HG02970 (cell line): Measurements from ENCODE around the gene FAM228B.
A peak's percentile ranks its signal among the peaks of the same experiment; 100 is the strongest.

ENCODE experiments used
- ATAC-seq: cut with Tn5 transposase; IDR thresholded peaks from one replicate; pipeline ENCODE4 v1.9.1; 2021; ENCODE audit warnings: mild to moderate bottlenecking, moderate library complexity, moderate number of reproducible peaks; ENCODE audit not compliant: unreplicated experiment, low FRiP score

FAM228B gene

DNA sequence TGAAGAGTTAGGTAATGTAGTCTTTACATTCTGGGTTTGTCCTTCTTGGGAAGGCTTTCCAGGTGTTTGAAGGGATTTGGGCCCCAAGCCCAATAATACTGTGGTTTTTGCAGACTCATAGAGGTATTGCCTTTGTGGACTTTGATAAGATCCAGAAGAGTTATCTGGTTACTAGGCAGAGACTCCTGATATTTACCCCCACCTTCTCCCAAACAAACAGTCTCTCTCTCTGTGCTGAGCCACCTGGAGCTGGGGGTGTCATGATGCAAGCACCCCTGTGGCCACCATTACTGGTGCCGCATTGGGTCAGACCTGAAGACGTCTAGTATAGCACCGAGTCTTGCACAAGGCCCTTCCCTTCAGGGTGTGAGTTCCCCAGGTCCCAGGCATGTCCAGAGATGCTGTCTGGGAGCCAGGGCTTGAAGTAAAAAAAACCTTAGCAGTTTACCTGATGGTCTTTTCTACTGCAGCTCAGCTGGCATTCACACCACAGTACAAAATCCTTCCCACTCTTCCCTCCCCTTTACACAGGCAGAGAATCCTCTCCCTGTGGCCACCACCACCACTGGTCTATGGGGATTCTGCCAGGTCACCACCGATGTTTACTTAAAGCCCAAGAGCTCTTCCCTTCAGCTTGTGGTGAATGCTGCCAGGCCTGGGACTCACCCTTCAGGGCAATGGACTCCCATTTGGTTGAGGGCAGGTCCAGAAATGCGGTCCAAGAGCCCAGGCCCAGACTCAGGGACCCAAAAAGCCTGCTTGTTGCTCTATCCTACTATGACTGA is 29.3 kb downstream of the FAM228B start:
- no peak for ATAC-seq

DNA sequence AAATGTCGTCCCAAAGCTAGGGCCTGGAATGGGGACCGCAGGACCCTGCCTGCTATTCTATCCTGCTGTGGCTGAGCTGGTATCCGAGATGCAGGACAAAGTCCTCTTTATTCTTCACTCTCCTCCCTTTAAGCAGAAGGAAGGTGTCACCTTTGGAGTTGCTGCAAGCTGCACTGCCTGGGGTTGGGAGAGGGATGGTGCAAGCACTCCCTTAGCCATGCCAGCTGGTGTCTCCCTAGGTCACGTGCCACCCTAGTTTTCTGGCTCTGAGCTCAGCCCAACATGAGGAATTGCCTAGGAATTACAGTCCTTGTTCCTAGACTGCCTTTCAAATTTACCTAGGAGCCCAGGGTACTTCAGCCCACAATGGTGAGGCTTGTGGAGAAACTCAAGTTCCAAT is 30.2 kb downstream of the FAM228B start:
- no peak for ATAC-seq

DNA sequence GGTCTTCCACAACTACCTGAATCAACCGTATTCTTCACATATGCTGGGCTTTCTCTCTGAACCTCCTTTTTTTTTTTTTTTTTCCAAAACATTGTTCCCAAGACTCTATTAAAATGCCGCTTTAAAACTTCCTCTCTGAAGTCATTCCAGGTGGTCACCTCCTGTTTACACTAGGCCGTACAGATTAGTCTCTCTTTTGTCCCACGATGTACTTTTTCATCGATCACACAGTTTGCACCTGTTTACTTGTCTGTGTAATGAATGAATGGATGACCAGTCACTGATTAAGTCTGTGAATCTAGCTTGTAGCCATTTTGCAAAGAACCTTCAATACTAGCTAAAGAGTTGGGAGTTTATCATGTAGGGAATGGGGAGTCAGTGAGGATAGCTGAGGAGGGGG is 34.9 kb downstream of the FAM228B start:
- ATAC-seq, result no peak

DNA sequence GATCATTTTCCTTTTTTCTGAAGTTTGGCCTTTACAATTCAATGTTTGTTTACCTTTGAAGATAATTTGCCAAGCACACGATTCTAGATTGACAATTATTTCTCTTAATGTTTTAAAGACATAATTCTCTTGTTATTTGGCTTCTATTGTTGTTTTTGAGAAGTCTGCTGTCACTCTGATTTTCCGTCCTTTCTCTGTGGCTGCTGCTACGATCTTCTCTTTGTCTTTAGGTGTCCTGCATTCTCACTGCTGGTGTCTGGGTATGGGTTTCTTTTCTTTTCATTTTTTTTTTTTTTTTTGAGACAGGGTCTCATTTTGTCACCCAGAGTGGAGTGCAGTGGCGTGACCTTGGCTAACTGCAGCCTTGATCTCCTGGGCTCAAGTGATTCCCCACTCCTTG is 36.4 kb downstream of the FAM228B start:
- no peak for ATAC-seq

DNA sequence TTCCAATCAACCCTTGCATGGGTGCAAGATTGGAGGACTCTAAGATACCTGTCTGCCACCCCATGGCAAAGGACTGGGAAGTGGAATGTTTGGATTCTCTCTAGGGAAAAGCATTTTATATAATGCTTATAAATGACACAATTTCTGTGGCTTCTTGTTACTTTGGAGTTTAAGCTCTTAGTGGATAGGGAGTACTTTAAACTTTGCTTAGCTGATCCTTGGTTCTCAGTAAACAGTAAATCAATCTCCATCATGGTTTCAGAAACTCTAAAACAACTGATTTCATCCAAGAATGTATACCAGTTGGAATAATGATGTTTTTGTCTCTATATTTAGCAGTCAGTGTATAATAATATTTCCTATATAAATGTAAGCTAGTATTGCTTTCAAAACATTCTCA is 37.5 kb downstream of the FAM228B start:
- no peak for ATAC-seq

DNA sequence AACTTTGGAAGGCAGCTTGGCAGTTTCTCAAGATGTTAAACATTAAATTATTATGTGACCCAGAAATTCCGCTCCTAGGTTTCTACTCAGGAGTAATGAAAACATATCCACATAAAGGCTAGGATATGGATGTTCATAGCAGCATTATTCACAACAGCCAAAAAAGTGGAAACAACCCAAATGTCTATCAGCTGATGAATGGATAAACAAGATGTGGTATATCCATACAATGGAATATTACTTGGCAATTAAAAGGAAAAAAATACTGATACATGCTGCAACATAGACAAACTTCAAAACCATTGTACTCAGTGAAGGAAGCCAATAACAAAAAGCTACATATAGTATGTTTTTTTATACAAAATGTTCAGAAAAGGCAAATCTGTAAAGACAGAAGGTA is 39.2 kb downstream of the FAM228B start:
- ATAC-seq, result no peak

DNA sequence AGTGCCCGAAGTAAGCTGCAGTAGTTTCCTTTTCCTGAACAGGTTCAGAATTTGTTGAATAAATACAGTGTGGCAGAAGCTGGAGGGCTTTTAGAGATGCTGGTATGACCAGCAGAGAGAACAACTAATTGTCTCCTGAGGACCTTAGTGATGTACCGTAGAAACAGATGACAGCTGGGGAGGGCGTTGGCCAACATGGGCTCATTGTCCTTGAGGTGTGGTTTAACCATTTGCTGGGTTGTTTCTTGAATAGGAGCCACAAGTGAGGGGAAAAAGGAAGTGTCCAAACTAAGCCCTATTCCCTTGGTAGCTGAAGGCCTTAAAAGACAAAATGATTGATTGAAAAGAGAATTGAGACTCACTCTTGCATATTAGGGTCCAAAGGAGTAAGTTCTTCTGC is 39.9 kb downstream of the FAM228B start:
- ATAC-seq, result no peak

DNA sequence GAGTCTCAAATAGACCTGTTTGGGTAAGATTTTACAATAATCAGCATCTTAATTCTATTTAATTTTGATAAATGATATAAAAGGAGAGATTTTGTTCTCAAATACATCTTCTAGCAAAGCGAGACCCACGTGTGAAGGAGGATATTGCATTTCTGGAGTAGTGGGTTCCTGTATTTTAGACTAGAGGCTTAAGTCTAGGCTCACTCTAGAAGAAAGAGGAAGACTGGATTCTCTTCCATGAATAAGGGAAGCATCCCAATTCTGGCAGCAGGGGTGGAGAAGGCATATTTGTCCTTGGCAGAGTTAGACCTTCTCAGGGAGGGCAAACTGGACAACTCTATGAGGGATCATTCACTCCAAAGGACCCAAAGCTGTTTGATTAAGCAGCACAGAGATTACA is 40.3 kb downstream of the FAM228B start:
- no peak for ATAC-seq

DNA sequence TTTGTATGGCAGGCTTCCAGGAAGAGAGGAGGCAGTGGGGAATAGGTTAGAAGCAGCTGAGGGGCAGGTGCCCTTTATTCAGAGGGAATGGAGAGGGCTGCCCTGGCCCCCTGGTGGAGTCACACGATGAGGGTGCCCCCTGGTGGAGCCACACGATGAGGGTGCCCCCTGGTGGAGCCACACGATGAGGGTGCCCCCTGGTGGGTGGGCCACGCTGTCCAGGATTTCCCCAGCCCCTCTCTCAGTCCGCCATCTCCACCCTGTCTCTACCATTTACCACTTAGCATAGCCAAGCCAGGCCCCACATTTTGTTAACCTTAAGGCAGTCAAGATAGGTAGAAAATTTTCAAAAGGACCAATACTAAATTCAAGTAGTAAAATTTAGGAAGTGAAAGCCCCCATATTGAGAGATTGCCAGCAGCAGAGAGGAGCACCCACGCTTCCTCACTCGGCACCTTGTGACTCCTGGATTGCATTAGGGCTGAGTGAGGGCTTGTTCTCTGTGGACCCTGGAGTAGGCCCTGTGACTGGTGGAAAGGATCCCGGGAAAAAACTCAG is 41.2 kb downstream of the FAM228B start:
- peak; percentile 72 for ATAC-seq

DNA sequence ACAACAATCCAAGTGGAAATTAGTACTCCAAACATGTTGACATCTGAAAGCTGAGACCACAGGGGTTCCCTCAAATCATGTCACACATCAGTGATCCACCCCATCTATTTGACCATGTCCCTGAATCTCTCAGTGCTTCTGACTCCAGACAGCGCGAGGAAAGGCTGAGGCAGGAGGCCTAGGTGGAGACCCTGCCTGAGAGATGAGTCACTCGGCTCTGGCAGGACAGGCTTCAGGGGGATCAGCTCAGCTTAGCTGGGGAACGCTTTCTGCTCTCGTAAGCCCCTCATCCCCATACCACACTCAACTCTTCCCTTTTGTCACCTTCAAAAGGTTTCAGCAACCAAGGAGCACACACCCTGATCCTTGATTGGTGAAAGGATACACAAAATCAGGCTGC is 45.8 kb downstream of the FAM228B start:
- ATAC-seq, result no peak

DNA sequence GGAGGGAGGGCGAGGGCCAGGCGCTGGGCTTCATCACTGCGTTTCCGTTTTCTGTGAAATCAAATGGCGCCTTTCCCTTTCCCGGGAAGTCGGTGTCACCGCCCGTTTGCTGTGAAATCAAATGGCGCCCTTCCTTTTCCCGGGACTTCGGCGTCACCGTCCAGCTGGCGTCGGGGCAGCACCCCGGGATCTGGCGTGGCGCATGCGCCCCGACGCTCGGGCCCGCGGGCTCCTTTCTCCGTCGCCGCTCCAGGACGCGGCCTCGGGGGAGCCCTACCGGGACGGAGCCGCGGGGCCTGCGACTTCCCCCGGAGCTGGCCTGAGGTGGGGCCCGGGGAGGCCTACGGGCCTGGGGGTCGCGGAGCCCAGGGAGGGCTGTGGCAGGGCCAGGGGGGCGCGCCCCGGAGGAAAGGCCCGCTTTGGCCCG is 51.6 kb downstream of the FAM228B start, which contains the start of gene FAM228A:
Gene FAM228A (plus strand): TSS at position 203 of the 427 bp plus-strand sequence. CDS start 428 bp downstream, outside the sequence.
- no peak for ATAC-seq

DNA sequence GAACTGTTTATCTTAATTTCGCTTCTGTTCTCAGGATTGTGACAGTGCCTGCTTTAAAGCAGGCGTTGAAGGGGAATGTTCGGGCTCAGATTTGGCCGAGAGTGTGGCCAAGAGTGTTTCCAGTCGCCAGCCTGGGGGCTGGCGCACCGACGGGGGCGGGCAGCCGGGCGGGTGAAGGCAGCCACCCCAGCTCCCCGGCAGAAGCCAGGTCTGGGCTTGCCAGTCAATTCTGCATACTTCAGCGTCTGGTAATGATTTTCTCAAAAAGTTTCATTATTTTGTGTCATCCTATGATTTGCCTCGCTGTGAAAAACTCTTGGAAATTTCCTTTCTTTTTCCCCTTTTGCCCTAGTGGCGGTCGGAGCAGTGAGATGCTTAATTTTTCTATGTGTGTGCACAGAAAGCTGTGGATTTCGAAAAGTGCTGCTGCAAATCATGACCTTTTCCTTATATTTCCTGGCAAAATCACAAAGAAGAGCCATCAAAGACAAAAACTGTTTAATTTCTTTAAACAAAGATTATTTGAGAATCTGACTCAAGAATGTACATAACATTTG is 52.4 kb downstream of the FAM228B start:
- ATAC-seq, result no peak

DNA sequence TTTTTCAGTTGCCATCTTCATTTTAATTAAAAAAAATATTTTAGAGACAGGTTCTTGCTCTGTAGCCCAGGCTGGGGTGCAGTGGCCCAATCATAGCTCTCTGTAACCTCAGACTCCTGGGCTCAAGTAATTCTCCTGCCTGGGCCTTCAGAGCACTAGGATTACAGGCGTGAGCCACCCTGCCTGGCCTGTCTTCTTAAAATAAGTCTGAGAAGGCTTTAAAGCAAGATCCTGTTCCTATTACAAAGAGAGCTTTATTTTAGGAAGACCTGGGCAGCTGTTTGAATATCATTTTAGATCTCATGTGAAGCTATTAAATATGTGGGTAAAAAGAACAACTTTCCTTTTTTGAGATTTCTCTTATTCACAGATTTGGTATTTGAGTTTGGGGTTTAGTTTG is 53.1 kb downstream of the FAM228B start:
- ATAC-seq, result no peak

DNA sequence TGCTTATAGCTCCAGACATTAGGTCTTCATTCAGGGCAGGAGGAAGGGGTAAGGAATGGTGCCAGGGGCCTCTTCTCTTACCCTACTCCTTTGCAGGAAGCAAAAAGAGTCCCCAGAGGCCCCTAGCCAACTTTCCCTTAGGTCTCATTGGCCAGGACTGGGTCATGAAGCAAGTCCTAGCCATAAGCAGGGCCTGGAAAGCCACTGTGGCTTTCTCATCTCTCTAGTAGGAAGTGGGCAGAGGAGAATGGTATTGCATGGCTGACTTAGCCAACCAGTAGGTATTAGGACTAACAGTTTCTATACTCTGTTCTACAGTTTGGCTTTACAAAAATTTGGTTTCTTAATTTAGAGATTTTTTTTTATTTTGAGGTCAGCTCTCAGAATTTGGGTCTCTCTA is 56.4 kb downstream of the FAM228B start:
- no peak for ATAC-seq

DNA sequence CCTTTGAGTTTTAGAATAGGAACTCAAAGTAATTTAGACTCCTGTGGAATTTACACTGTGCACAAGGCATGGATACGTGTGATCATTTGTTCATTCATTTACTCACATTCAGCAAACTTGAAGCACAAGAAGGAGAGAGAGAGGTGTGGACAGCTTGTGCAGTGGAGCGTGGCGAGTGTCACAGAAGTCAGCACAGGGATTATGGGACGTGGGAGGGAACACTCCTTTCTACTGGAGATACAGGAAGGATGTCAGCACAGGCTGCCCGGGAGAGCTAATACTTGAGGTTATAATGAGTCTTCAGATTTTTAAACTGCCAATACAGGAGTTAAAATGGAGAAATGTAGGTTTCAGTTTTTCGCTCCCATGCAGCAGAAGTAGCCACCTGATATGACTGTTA is 58.6 kb downstream of the FAM228B start:
- no peak for ATAC-seq

DNA sequence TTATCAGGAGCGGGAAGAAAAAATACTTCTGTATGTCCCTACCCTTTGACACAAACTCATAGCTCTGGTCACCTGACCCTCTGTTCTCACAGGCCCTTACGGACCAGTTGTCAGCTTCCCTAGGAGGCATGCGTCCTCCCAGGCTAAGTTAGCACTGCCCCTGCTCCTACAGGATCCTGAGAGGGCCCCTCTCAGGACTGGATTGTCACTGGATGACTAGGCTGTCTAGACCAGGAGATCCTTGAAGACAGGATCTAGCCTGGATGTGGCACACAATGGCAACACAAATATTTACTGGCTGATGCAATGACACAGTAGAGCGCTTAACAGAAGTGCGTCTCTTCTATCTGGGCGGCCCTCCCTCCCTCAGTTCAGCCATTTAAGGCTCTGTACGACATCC is 59.2 kb downstream of the FAM228B start:
- ATAC-seq, result no peak

DNA sequence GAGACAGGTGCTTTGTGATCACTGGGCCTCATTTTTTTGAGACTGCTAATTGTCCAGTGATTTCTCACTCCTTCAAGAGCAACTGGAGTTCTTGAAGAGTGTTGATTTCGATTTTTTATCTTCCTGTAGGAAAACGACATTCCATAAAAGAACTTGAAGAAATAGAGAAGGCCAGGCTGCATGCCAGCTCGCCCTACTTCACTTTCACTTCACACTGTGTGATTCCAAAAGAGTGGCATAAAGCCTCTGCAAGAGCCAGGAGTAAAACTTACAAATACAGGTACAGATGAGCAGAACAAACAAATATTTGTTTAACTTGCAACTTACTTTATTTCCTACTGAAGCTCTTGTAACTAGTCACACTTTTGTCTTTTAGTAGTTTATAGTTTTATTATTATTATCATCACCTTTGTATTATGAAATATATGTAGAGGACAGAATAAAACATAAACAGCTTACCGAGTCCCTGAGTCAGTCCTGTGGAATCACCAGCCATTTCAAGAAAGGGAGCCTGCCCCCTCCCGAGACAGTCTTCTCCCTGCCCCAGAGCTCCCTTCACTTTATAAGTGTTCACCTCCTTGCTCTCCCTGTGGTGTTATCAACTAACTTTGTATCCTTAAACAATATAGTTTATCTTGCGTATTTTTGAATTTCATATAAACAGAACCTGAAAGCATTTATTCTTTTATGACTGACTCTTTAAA is 60.2 kb downstream of the FAM228B start:
- no peak for ATAC-seq

DNA sequence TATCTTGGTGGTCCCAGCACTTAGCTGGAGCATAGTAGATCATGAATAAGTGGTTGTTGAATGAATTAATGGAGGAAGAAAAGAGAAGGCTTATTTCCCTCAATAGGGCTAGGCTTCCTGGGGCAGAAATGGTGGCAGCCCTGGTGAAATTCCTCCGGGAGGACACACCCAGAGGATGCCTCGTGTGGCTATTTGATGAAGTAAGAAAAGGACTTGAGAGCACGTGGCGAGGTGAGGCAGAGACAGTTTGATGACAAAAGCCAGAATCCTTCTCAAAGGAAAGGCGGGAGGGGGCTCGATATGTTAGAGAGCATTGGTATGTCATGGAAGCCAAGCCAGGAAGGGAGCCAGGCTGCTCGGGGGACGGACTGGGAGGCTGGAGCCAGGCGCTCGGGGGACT is 66.3 kb downstream of the FAM228B start:
- ATAC-seq, result no peak

DNA sequence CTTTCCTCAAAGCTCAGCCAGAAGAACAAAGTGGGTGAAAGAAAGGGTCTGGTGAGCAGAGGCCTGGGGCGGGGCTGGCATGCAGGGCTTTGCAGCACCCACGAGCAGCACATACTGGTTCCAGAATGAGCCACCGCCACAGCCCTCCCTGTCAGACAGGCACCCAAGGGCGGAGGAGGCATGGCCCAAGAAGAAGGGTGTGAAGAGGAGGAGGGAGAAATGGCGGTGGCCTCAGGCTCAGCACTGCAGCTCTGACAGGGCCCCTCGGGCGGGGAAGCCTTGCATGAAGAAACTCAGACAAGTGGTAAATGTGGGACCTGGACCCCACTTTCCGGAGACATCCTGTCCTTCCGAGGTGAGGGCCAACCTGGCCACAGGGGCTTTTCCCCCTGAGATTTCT is 67.2 kb downstream of the FAM228B start:
- ATAC-seq, result no peak

DNA sequence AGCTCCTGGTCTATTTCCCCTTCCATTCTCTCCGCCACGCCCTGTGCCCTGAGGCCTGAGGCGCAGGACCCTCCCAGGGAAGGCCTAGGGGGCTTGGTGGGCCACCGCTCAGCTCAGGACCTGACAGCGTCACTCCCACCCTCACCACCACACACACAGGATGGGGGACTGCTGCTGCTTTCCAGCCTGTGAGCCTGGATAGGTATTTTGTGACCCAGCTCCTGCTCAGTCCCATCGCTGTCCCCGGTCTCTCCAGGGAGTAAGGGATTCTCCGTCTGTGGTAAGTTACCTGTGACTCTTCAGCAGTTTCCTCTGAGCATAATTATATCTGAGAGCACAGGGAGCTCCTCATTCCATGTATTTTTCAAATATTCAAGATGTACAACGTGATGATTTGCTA is 67.9 kb downstream of the FAM228B start:
- ATAC-seq, result no peak

DNA sequence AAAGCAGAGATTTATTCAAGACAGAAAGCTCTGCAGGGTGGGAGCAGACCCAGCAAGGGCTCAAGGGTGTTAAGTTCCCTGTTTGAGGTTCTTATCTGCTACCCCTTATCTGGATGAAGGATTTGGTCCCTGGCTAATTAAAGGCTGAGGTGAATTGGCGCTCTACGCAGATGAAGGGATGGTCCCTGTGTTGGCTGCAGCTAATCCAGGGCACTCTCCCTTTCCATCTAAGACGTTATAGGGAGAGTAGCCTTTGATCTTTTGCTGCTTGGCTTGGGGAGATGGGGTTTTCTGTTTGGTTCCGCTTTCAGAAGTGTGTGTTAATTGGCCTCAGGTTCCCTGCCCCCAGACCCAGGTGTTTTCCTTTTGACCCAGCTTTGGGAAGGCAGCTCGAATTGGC is 68.6 kb downstream of the FAM228B start:
- ATAC-seq, result no peak
